ENCODE results near the gene IQCK. TPM values are rescaled to one million over a fixed set of nuclear protein-coding genes. Genes with fewer than 3 reads are reported as not detected.
A peak's percentile ranks its signal among the peaks of the same experiment; 100 is the strongest.

The IQCK gene
- total RNA-seq, 4 donors from 2014 or later, result 49.7 to 103 (median 94.2) TPM

DNA sequence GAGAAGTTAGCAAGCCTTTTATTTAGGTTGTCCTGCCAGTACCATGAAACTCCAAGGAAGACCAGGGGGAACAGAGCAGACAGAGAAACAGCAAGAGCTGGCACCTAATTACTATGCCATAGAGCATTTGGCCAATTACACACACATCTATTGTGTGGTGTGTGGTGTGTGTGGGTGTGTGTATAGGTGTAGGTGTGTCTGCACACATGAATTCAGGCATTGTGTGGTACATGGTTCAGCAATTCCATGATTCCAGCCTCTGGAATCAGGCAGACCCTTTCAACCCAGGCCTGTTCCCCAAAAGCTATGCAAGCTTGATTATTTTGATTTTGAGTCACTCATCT lies 25.7 kb downstream of the IQCK start:
- intact Hi-C loops (cut with DNase I), result no loop called here
- Histone ChIP-seq H3K4me1 (peaks cover 15 to 17% of the 10 kb centered on the region in 2 donors), H3K27me3 (no peaks in the 10 kb centered on the region), H3K27ac (no peak overlapping the region), H3K36me3 (no peaks in the 10 kb centered on the region), H3K4me3 (replicated peaks in 1 of 3) (no peak overlapping the region), H3K9me3 (no peaks in the 10 kb centered on the region)
- DNase-seq, result no peak
- TF ChIP-seq POLR2A (IDR thresholded peaks at IDR 0.05), result no peak
- TF ChIP-seq CTCF (IDR thresholded peaks at IDR 0.05), result no peak

GRCh38 chr16:19744670-19745069 lies 26.6 kb downstream of the IQCK start:
- no peaks in the 10 kb centered on the region for H3K9me3 ChIP-seq
- no peak for DNase-seq
- intact Hi-C loops (cut with DNase I), result no loop called here
- H3K4me3 ChIP-seq (replicated peaks in 1 of 3), result no peak overlapping the region
- no peak overlapping the region for H3K27ac ChIP-seq
- H3K36me3 ChIP-seq, result no peaks in the 10 kb centered on the region
- TF ChIP-seq CTCF (IDR thresholded peaks at IDR 0.05) (no peak), POLR2A (IDR thresholded peaks at IDR 0.05) (no peak)
- WGBS, 2 donors, result 81 to 88% methylated on average over 3 of the region's 3 CpGs
- no peaks in the 10 kb centered on the region for H3K27me3 ChIP-seq
- H3K4me1 ChIP-seq, result peaks cover 23 to 26% of the 10 kb centered on the region in 2 donors

GRCh38 chr16:19745286-19746010 lies 27.4 kb downstream of the IQCK start:
- TF ChIP-seq POLR2A (IDR thresholded peaks at IDR 0.05) (no peak), CTCF (IDR thresholded peaks at IDR 0.05) (no peak)
- intact Hi-C loops (cut with DNase I), result no loop called here
- no peaks in the 10 kb centered on the region for H3K36me3 ChIP-seq
- no peak overlapping the region for H3K27ac ChIP-seq
- H3K27me3 ChIP-seq, result no peaks in the 10 kb centered on the region
- 85 to 91% methylated on average over 9 of the region's 9 CpGs for WGBS, 2 donors
- DNase-seq, result no peak
- no peak overlapping the region for H3K4me3 ChIP-seq (replicated peaks in 1 of 3)
- H3K9me3 ChIP-seq, result no peaks in the 10 kb centered on the region
- peaks cover 23 to 27% of the 10 kb centered on the region in 2 donors for H3K4me1 ChIP-seq

GRCh38 chr16:19746561-19746960 lies 28.5 kb downstream of the IQCK start:
- WGBS, 2 donors, result 26 to 28% methylated on average over 4 of the region's 4 CpGs
- Histone ChIP-seq H3K27me3 (no peaks in the 10 kb centered on the region), H3K27ac (peak overlapping the region; percentile 35 to 53 (median 52)), H3K9me3 (no peaks in the 10 kb centered on the region), H3K4me1 (peaks cover 29 to 37% of the 10 kb centered on the region in 2 donors), H3K4me3 (replicated peaks in 1 of 3) (no peak overlapping the region), H3K36me3 (no peaks in the 10 kb centered on the region)
- intact Hi-C loops (cut with DNase I), result no loop called here
- TF ChIP-seq POLR2A (IDR thresholded peaks at IDR 0.05), result no peak
- no peak for TF ChIP-seq CTCF (IDR thresholded peaks at IDR 0.05)
- DNase-seq, result peak; percentile 36 to 44

DNA sequence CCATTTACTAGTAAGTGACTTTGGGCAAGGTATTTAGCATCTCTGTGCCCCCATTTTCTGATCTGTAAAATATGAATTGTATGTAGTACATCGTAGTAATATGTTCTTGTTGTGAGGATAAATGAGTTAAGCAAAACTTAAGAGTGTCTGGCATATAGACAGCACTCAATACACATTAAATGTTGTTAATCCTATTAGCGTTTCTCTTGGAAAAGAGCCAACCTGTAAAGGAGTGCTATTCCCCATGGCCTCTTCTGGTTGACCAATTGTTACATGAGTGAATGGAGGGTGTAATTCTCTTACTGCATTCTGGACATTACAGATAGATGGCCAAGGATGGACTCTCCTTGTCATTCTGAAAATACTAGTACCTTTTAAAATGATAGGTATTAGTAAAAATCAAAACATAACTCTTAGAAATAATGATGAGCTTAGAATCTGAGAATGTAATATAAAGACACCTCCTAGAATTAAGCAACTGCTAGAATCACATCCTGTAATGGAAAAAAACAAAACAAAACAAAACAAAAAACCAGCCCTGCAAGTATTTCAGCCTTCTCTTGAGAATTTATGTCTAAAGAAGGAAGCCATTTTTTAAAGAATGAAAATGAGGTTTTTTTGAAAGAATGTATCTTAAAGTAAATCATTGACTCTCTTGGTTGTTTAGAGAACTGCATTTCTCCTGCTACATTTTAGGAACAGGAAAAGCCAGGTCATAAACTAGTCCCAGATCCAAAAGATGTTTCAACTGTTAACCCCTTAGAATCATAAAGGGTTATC lies 30.5 kb downstream of the IQCK start:
- Histone ChIP-seq H3K4me3 (replicated peaks in 1 of 3) (no peak overlapping the region), H3K27ac (peak overlapping the region; percentile 31 to 88 (median 54)), H3K27me3 (no peaks in the 10 kb centered on the region), H3K9me3 (no peaks in the 10 kb centered on the region), H3K36me3 (no peaks in the 10 kb centered on the region), H3K4me1 (peaks cover 39 to 54% of the 10 kb centered on the region in 2 donors)
- 41 to 42% methylated on average over 2 of the region's 2 CpGs for WGBS, 2 donors
- TF ChIP-seq POLR2A (IDR thresholded peaks at IDR 0.05), result no peak
- TF ChIP-seq CTCF (IDR thresholded peaks at IDR 0.05), result no peak
- intact Hi-C loops (cut with DNase I), result no loop called here
- DNase-seq, result no peak

Data from thyroid gland (tissue), 4 donors.